Measurements from ENCODE around the gene METTL25B. TPM values are rescaled to one million over a fixed set of nuclear protein-coding genes. Genes with fewer than 3 reads are reported as not detected.

The METTL25B gene
- total and polyA plus RNA-seq, 2 of the 4 experiments (the other 2 are of a cell fraction), result 2.3 to 10.1 TPM

- Histone ChIP-seq H2BK5ac (ENCODE audit: low read depth, low read length, poor library complexity, severe bottlenecking) (no peak overlapping the region), H3K79me1 (ENCODE audit: low read depth in 1 of 2, low read length in 2 of 2) (peaks cover 0 to 4% of the 10 kb centered on the region in 2 experiments; a peak in 2 of 4 replicates), H4K5ac (ENCODE audit: low read depth, low read length) (no peak overlapping the region), H2BK20ac (ENCODE audit: low read depth, low read length) (no peak overlapping the region), H2AK5ac (ENCODE audit: low read depth, low read length) (no peak overlapping the region; the same call in 1 of the 2 replicates), H3K36me3 (ENCODE audit: control insufficient read depth, insufficient read depth, low read length) (no peaks in the 10 kb centered on the region), H3K27me3 (ENCODE audit: control insufficient read depth, insufficient read depth, low read length) (no peaks in the 10 kb centered on the region), H4K8ac (ENCODE audit: low read depth in 2 of 2, low read length in 2 of 2) (no peak overlapping the region), H3K23ac (ENCODE audit: low read depth, low read length) (no peak overlapping the region), H2BK120ac (ENCODE audit: low read depth, low read length) (no peak overlapping the region), H3K56ac (ENCODE audit: extremely low read depth, insufficient read depth, low read length) (no peak overlapping the region), H3K18ac (ENCODE audit: low read depth, low read length) (no peak overlapping the region), H4K91ac (ENCODE audit: insufficient read depth, low read depth, low read length) (no peak overlapping the region), H3K4me1 (ENCODE audit: control insufficient read depth, insufficient read depth, low read length) (no peaks in the 10 kb centered on the region), H3K9ac (ENCODE audit: low read depth, low read length) (no peak overlapping the region), H3K9me1 (ENCODE audit: insufficient read depth, low read length) (no peaks in the 10 kb centered on the region), H3K9me3 (ENCODE audit: control insufficient read depth, insufficient read depth, low read length) (no peaks in the 10 kb centered on the region), H3K4me2 (ENCODE audit: low read depth, low read length) (no peak overlapping the region), H3K14ac (replicated peaks; ENCODE audit: low read depth, low read length) (no peak overlapping the region), H2AK9ac (replicated peaks; ENCODE audit: low read depth, low read length, poor library complexity) (no peak overlapping the region), H4K20me1 (ENCODE audit: insufficient read depth, low read length) (no peaks in the 10 kb centered on the region), H2BK15ac (ENCODE audit: low read depth, low read length) (no peak overlapping the region), H3K27ac (ENCODE audit: insufficient read depth, low read length) (no peak overlapping the region), H3K4me3 (ENCODE audit: insufficient read depth, low read depth, low read length) (no peak overlapping the region), H3K4ac (ENCODE audit: low read depth, low read length) (no peak overlapping the region), H2AFZ (replicated peaks; ENCODE audit: low read length, poor library complexity) (no peak overlapping the region)
- TF ChIP-seq RFX5 (IDR thresholded peaks at IDR 0.05; ENCODE audit: low read depth, low read length) (no peak), MXI1 (IDR thresholded peaks at IDR 0.05; ENCODE audit: borderline replicate concordance, low read depth, low read length) (no peak), CEBPB (IDR thresholded peaks at IDR 0.05; ENCODE audit: low read depth, low read length) (no peak), MAFK (IDR thresholded peaks at IDR 0.05; ENCODE audit: low read depth, low read length) (no peak), RCOR1 (IDR thresholded peaks at IDR 0.05; ENCODE audit: insufficient replicate concordance, low read length) (no peak), SMC3 (IDR thresholded peaks at IDR 0.05; ENCODE audit: low read depth, low read length) (no peak), ELK1 (IDR thresholded peaks at IDR 0.05; ENCODE audit: borderline replicate concordance, low read depth, low read length) (no peak), RAD21 (IDR thresholded peaks at IDR 0.05; ENCODE audit: low read length) (no peak), CHD1 (IDR thresholded peaks at IDR 0.05; ENCODE audit: low read depth, low read length) (no peak), MAZ (IDR thresholded peaks at IDR 0.05; ENCODE audit: borderline replicate concordance, low read depth, low read length) (no peak), FOS (IDR thresholded peaks at IDR 0.05; ENCODE audit: low read depth, low read length) (no peak), CTCF (conservative IDR thresholded peaks at IDR 0.05; ENCODE audit: low read depth, low read length) (no peak), USF2 (IDR thresholded peaks at IDR 0.05; ENCODE audit: low read depth, low read length) (no peak), POLR2A (IDR thresholded peaks at IDR 0.05; ENCODE audit: low read depth, low read length) (no peak), NFE2L2 (IDR thresholded peaks at IDR 0.05; ENCODE audit: low read depth, low read length) (no peak), BHLHE40 (IDR thresholded peaks at IDR 0.05; ENCODE audit: low read depth, low read length) (no peak)
- ATAC-seq (ENCODE audit: low read depth) (no peak), DNase-seq (no peak)
- in situ Hi-C loops (cut with MboI; ENCODE audit: low sequenced_read_pairs), result no loop called here
- no CpG with 5 or more reads among the region's 6 CpGs for WGBS, 2 experiments (ENCODE audit: extremely low coverage in 2 of 2, insufficient read length in 1 of 2)
- BruUV-seq (replicated peaks), result no TSS peak
- POLR2A ChIA-PET (ENCODE audit: unreplicated experiment), result no interaction called here
- intact Hi-C loops (cut with micrococcal nuclease), result no loop called here
- CTCF ChIA-PET, result no interaction called here
- dilution Hi-C loops (cut with HindIII; ENCODE audit: low sequenced_read_pairs, unreplicated experiment), result no loop called here
Observed at GRCh38 chr1:156760092-156760795, 32.0 kb downstream of the METTL25B start.

All from IMR-90 (cell line).